ENCODE results near the gene NKD1.

The NKD1 gene

GRCh38 chr16:50644729-50645128 is 96.5 kb downstream of the NKD1 start:
- TF ChIP-seq CTCF (IDR thresholded peaks at IDR 0.05; ENCODE audit: low read depth, low read length), result peak; percentile 33
- Histone ChIP-seq H3K4me3 (ENCODE audit: low read depth, low read length) (no peak overlapping the region), H3K9me3 (no peaks in the 10 kb centered on the region), H3K27me3 (no peaks in the 10 kb centered on the region), H3K36me3 (no peaks in the 10 kb centered on the region), H3K4me1 (no peaks in the 10 kb centered on the region)
- DNase-seq, result no peak

- H3K27me3 ChIP-seq, result no peaks in the 10 kb centered on the region
- H3K36me3 ChIP-seq, result no peaks in the 10 kb centered on the region
- TF ChIP-seq CTCF (IDR thresholded peaks at IDR 0.05; ENCODE audit: low read depth, low read length), result no peak
- H3K4me3 ChIP-seq (ENCODE audit: low read depth, low read length), result no peak overlapping the region
- no peaks in the 10 kb centered on the region for H3K9me3 ChIP-seq
- no peaks in the 10 kb centered on the region for H3K4me1 ChIP-seq
- no peak for DNase-seq
These were observed 97.5 kb downstream of the NKD1 start for GRCh38 chr16:50645563-50646220.

GRCh38 chr16:50646345-50646744 is 98.1 kb downstream of the NKD1 start:
- no peak for DNase-seq
- H3K9me3 ChIP-seq, result no peaks in the 10 kb centered on the region
- no peak overlapping the region for H3K4me3 ChIP-seq (ENCODE audit: low read depth, low read length)
- H3K36me3 ChIP-seq, result no peaks in the 10 kb centered on the region
- no peaks in the 10 kb centered on the region for H3K27me3 ChIP-seq
- no peak for TF ChIP-seq CTCF (IDR thresholded peaks at IDR 0.05; ENCODE audit: low read depth, low read length)
- H3K4me1 ChIP-seq, result no peaks in the 10 kb centered on the region

- no peak for DNase-seq
- no peak for TF ChIP-seq CTCF (IDR thresholded peaks at IDR 0.05; ENCODE audit: low read depth, low read length)
These were observed 103.7 kb downstream of the NKD1 start for GRCh38 chr16:50651835-50652438.

GRCh38 chr16:50652836-50653425 is 104.7 kb downstream of the NKD1 start:
- TF ChIP-seq CTCF (IDR thresholded peaks at IDR 0.05; ENCODE audit: low read depth, low read length), result no peak
- Histone ChIP-seq H3K4me1 (no peaks in the 10 kb centered on the region), H3K27me3 (no peaks in the 10 kb centered on the region), H3K36me3 (no peaks in the 10 kb centered on the region), H3K9me3 (no peaks in the 10 kb centered on the region), H3K4me3 (ENCODE audit: low read depth, low read length) (no peak overlapping the region)
- DNase-seq, result no peak

More at GRCh38 chr16:50651835-50652438, 103.7 kb downstream of the NKD1 start:
- Histone ChIP-seq H3K4me3 (ENCODE audit: low read depth, low read length) (no peak overlapping the region), H3K9me3 (no peaks in the 10 kb centered on the region), H3K36me3 (no peaks in the 10 kb centered on the region), H3K27me3 (no peaks in the 10 kb centered on the region), H3K4me1 (no peaks in the 10 kb centered on the region)

Data from BE2C (cell line).